HepG2 (cell line): ENCODE measurements around the gene BLVRB. TPM values are rescaled to one million over a fixed set of nuclear protein-coding genes. Genes with fewer than 3 reads are reported as not detected.

Source experiments
- CBX2 ChIP-seq, 2 experiments: fragments of 200-600 bp in 1 of 2; sonication (generic); formaldehyde crosslinking in 1 of 2; IDR thresholded peaks; 2 replicates each; pipeline versions ENCODE4 v1.7.0 to v1.8.1; 2018 to 2022; ENCODE audit warnings: low read depth in 2 of 2, low read length in 1 of 2, mild to moderate bottlenecking in 1 of 2, missing genetic modification reagents in 1 of 2
- FOXC1 ChIP-seq: sonication (generic); formaldehyde crosslinking; IDR thresholded peaks from 2 replicates; pipeline ENCODE4 v1.8.0; 2022; ENCODE audit warnings: mild to moderate bottlenecking, missing genetic modification reagents, borderline replicate concordance
- HOXD1 ChIP-seq: sonication (generic); formaldehyde crosslinking; IDR thresholded peaks from 2 replicates; pipeline ENCODE4 v1.5.0; 2020; ENCODE audit warnings: missing genetic modification reagents
- KDM5B ChIP-seq: sonication (generic); formaldehyde crosslinking; IDR thresholded peaks from 2 replicates; pipeline ENCODE4 v1.4.0; 2020; ENCODE audit warnings: missing genetic modification reagents, mild to moderate bottlenecking, borderline replicate concordance
- KLF9 ChIP-seq: IDR thresholded peaks from 2 replicates; pipeline ENCODE4 v1.6.1; 2016; ENCODE audit warnings: low read depth
- NONO ChIP-seq, 2 experiments: fragments of 450-650 bp in 1 of 2; sonication (generic) in 1 of 2; formaldehyde crosslinking in 1 of 2; IDR thresholded peaks in 1 of 2; conservative IDR thresholded peaks in 1 of 2; 2 replicates each; pipeline versions ENCODE4 v1.6.1 to v1.8.0; 2017 to 2022; ENCODE audit warnings: mild to moderate bottlenecking in 1 of 2, missing genetic modification reagents in 1 of 2, moderate library complexity in 1 of 2
- NR2F6 ChIP-seq, 2 experiments: IDR thresholded peaks; 2 replicates each; pipeline ENCODE4 v1.6.1; 2016; ENCODE audit warnings: antibody characterized with exemption in 1 of 2, mild to moderate bottlenecking in 1 of 2
- PATZ1 ChIP-seq: sonication (generic); formaldehyde crosslinking; IDR thresholded peaks from 2 replicates; pipeline ENCODE4 v1.4.0; 2020; ENCODE audit warnings: missing genetic modification reagents
- POLR2A ChIP-seq, 2 experiments: IDR thresholded peaks; 2 replicates each; pipeline ENCODE4 v1.6.1; 2011; ENCODE audit warnings: low read depth in 2 of 2, low read length in 2 of 2, mild to moderate bottlenecking in 1 of 2, moderate library complexity in 1 of 2; ENCODE audit not compliant: insufficient read depth in 1 of 2
- POLR2G ChIP-seq: fragments of 200-400 bp; formaldehyde crosslinking; IDR thresholded peaks from 2 replicates; pipeline ENCODE4 v1.6.1; 2018; ENCODE audit warnings: mild to moderate bottlenecking, low read depth, low read length, moderate library complexity
- RBFOX2 ChIP-seq: fragments of 200-400 bp; formaldehyde crosslinking; IDR thresholded peaks from 2 replicates; pipeline ENCODE4 v1.6.1; 2017; ENCODE audit warnings: low read depth, mild to moderate bottlenecking, low read length
- SRY ChIP-seq: sonication (generic); formaldehyde crosslinking; IDR thresholded peaks from 2 replicates; pipeline ENCODE4 v1.8.0; 2022; ENCODE audit warnings: mild to moderate bottlenecking, missing genetic modification reagents
- TFDP1 ChIP-seq: IDR thresholded peaks from 2 replicates; pipeline ENCODE4 v1.6.1; 2016; ENCODE audit warnings: missing compliant biosample characterization, missing genetic modification reagents, borderline replicate concordance
- ZNF136 ChIP-seq: sonication (generic); formaldehyde crosslinking; IDR thresholded peaks from 2 replicates; pipeline ENCODE4 v1.8.1; 2022; ENCODE audit warnings: low read depth, mild to moderate bottlenecking, moderate library complexity, missing genetic modification reagents
- ZNF484 ChIP-seq: sonication (generic); formaldehyde crosslinking; IDR thresholded peaks from 2 replicates; pipeline ENCODE4 v1.5.1; 2020; ENCODE audit warnings: mild to moderate bottlenecking, low read depth, missing genetic modification reagents, borderline replicate concordance
- ZNF550 ChIP-seq: sonication (generic); formaldehyde crosslinking; IDR thresholded peaks from 2 replicates; pipeline ENCODE4 v1.4.0; 2020; ENCODE audit warnings: mild to moderate bottlenecking, missing genetic modification reagents, borderline replicate concordance
- ZNF781 ChIP-seq: sonication (generic); formaldehyde crosslinking; IDR thresholded peaks from 2 replicates; pipeline ENCODE4 v1.5.1; 2020; ENCODE audit warnings: borderline replicate concordance, mild to moderate bottlenecking, missing genetic modification reagents; ENCODE audit errors: not compliant biosample characterization
- polyA plus RNA-seq, 8 experiments: library from polyadenylated mRNA; depleted of rRNA in 3 of 8; stranded (reverse) in 7 of 8; unstranded in 1 of 8; fragments of >200 nt; fragmentation: Illumina TruSeq in 4 of 8; extraction: Trizol in 4 of 8; gene quantifications; 2 replicates each; pipeline versions ENCODE4 v1.2.1 to v1.2.3, GENCODE V29; 2011 to 2016; ENCODE audit warnings: low read depth in 4 of 8, missing spikeins in 1 of 8, mixed read lengths in 1 of 8; ENCODE audit not compliant: insufficient read depth in 1 of 8
- total RNA-seq, 5 experiments: library from RNA; depleted of rRNA; stranded (reverse); fragments of >200 nt; fragmentation: Illumina TruSeq; extraction: Trizol; gene quantifications; 2 replicates each; pipeline ENCODE4 v1.2.3, GENCODE V29; 2016; ENCODE audit warnings: low read depth in 1 of 5
- TF ChIP-seq, protein P1 (sequence below): sonication (generic); formaldehyde crosslinking; IDR thresholded peaks from 2 replicates; pipeline ENCODE4 v1.5.0; 2020; ENCODE audit warnings: mild to moderate bottlenecking, missing genetic modification reagents
- TF ChIP-seq, protein P2 (sequence below): sonication (generic); formaldehyde crosslinking; conservative IDR thresholded peaks from 2 replicates; pipeline ENCODE4 v1.4.0; 2020; ENCODE audit warnings: missing genetic modification reagents
- TF ChIP-seq, protein P3 (sequence below): sonication (generic); formaldehyde crosslinking; IDR thresholded peaks from 2 replicates; pipeline ENCODE4 v1.4.0; 2020; ENCODE audit warnings: mild to moderate bottlenecking, missing genetic modification reagents

BLVRB gene
- total and polyA plus RNA-seq, 2 of the 13 experiments (the other 11 are each of a cell fraction or from before 2014, with no cell fraction given) = 25.9 to 51.4 TPM

- TF ChIP-seq NONO (IDR thresholded peaks at IDR 0.05) = no peak
- no peak; the same call in 1 of the 2 replicates for TF ChIP-seq NONO (CRISPR knock-in tag; conservative IDR thresholded peaks at IDR 0.05)
- TF ChIP-seq ZNF136 (CRISPR knock-in tag) = peak; percentile 86; the same call in 1 of the 2 replicates
- peak; percentile 71 for TF ChIP-seq RBFOX2
- TF ChIP-seq, protein P1, sequence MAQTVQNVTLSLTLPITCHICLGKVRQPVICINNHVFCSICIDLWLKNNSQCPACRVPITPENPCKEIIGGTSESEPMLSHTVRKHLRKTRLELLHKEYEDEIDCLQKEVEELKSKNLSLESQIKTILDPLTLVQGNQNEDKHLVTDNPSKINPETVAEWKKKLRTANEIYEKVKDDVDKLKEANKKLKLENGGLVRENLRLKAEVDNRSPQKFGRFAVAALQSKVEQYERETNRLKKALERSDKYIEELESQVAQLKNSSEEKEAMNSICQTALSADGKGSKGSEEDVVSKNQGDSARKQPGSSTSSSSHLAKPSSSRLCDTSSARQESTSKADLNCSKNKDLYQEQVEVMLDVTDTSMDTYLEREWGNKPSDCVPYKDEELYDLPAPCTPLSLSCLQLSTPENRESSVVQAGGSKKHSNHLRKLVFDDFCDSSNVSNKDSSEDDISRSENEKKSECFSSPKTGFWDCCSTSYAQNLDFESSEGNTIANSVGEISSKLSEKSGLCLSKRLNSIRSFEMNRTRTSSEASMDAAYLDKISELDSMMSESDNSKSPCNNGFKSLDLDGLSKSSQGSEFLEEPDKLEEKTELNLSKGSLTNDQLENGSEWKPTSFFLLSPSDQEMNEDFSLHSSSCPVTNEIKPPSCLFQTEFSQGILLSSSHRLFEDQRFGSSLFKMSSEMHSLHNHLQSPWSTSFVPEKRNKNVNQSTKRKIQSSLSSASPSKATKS (CRISPR knock-in tag) = no peak
- TF ChIP-seq KLF9 (CRISPR knock-in tag) = no peak; the same call in 1 of the 2 replicates
- TF ChIP-seq, protein P2, sequence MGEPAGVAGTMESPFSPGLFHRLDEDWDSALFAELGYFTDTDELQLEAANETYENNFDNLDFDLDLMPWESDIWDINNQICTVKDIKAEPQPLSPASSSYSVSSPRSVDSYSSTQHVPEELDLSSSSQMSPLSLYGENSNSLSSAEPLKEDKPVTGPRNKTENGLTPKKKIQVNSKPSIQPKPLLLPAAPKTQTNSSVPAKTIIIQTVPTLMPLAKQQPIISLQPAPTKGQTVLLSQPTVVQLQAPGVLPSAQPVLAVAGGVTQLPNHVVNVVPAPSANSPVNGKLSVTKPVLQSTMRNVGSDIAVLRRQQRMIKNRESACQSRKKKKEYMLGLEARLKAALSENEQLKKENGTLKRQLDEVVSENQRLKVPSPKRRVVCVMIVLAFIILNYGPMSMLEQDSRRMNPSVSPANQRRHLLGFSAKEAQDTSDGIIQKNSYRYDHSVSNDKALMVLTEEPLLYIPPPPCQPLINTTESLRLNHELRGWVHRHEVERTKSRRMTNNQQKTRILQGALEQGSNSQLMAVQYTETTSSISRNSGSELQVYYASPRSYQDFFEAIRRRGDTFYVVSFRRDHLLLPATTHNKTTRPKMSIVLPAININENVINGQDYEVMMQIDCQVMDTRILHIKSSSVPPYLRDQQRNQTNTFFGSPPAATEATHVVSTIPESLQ (CRISPR knock-in tag) = no peak
- peak; percentile 17; the same call in 1 of the 2 replicates for TF ChIP-seq PATZ1 (CRISPR knock-in tag)
- no peak for TF ChIP-seq SRY (CRISPR knock-in tag)
- TF ChIP-seq, protein P3, sequence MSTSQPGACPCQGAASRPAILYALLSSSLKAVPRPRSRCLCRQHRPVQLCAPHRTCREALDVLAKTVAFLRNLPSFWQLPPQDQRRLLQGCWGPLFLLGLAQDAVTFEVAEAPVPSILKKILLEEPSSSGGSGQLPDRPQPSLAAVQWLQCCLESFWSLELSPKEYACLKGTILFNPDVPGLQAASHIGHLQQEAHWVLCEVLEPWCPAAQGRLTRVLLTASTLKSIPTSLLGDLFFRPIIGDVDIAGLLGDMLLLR (CRISPR knock-in tag) = peak; percentile 34; the same call in 1 of the 2 replicates
- no peak for TF ChIP-seq HOXD1 (CRISPR knock-in tag)
- no peak for TF ChIP-seq NR2F6 (IDR thresholded peaks at IDR 0.05)
- TF ChIP-seq NR2F6 (CRISPR knock-in tag; IDR thresholded peaks at IDR 0.05) = peak; percentile 49; the same call in 1 of the 2 replicates
- no peak for TF ChIP-seq ZNF484 (CRISPR knock-in tag)
- 0 out of 2 replicates have a peak, but pooled peaks have one; percentile 19 for TF ChIP-seq FOXC1 (CRISPR knock-in tag)
- no peak for TF ChIP-seq ZNF550
- TF ChIP-seq CBX2 (IDR thresholded peaks at IDR 0.05; ENCODE audit: low read depth, low read length) = no peak
- TF ChIP-seq CBX2 (CRISPR knock-in tag; IDR thresholded peaks at IDR 0.05; ENCODE audit: low read depth) = no peak
- TF ChIP-seq POLR2A (IDR thresholded peaks at IDR 0.05; ENCODE audit: insufficient read depth in 1 of 2, low read depth in 2 of 2, low read length in 2 of 2) = peak; percentile 44 to 92; a peak in 2 of 4 replicates
- peak; percentile 62; the same call in 1 of the 2 replicates for TF ChIP-seq TFDP1 (CRISPR knock-in tag)
- no peak for TF ChIP-seq ZNF781 (CRISPR knock-in tag)
- 0 out of 2 replicates have a peak, but pooled peaks have one; percentile 45 for TF ChIP-seq KDM5B
- TF ChIP-seq POLR2G = peak; percentile 64; the same call in 1 of the 2 replicates
Measured at GRCh38 chr19:40465557-40466218, at the start of gene BLVRB (continued).
